Naive thymus-derived CD4-positive, alpha-beta T cell (primary cell): Measurements from ENCODE around the gene TRIM38. TPM values are rescaled to one million over a fixed set of nuclear protein-coding genes. Genes with fewer than 3 reads are reported as not detected.
"Not testable (repeated sequence)": the region's sequence is repeated elsewhere in the genome, so short reads cannot be mapped to it uniquely, and the experiment has no call there.

Source experiments
- ATAC-seq: fragments of 150-1000 bp; cut with Tn5 transposase; 2 replicates; pipeline ENCODE4 v1.10.0; 2021; ENCODE audit warnings: mild to moderate bottlenecking, moderate library complexity
- CTCF ChIA-PET: fragments of 350-600 bp; sonication (Branson Sonifier 250); formaldehyde crosslinking; loops from one replicate; lab custom pipeline; 2021; ENCODE audit warnings: antibody characterized with exemption; lab: Charles Lee
- POLR2A ChIA-PET: fragments of 350-600 bp; sonication (Branson Sonifier 250); formaldehyde crosslinking; loops from one replicate; lab custom pipeline; 2021; ENCODE audit warnings: antibody characterized with exemption, inconsistent platforms; lab: Charles Lee
- DNase-seq, 9 donors: peaks; one replicate each; pipeline versions ENCODE4 v3.0.0 to v3.0.0-alpha.2; 2020 to 2022; ENCODE audit warnings: mixed read lengths in 1 of 9
- H3K27ac ChIP-seq: one replicate; pipeline ENCODE4 v1.7.0; 2013; ENCODE audit warnings: mild to moderate bottlenecking, low read depth, low read length, moderate library complexity
- H3K27me3 ChIP-seq, 2 donors: one replicate each; pipeline ENCODE4 v1.7.0; 2013; ENCODE audit warnings: low read length in 2 of 2, mild to moderate bottlenecking in 2 of 2, moderate library complexity in 2 of 2; ENCODE audit not compliant: control insufficient read depth in 2 of 2, insufficient read depth in 2 of 2
- H3K36me3 ChIP-seq, 3 experiments: 1 replicate in 2 of 3; 2 replicates in 1 of 3; pipeline ENCODE4 v1.7.0; 2013; ENCODE audit warnings: low read length in 3 of 3, mild to moderate bottlenecking in 3 of 3, moderate library complexity in 1 of 3; ENCODE audit not compliant: insufficient read depth in 3 of 3, control insufficient read depth in 2 of 3
- H3K4me1 ChIP-seq, 2 donors: one replicate each; pipeline ENCODE4 v1.7.0; 2013; ENCODE audit warnings: low read length in 2 of 2, mild to moderate bottlenecking in 2 of 2, moderate library complexity in 1 of 2; ENCODE audit not compliant: control insufficient read depth in 2 of 2, insufficient read depth in 2 of 2
- H3K4me3 ChIP-seq: 2 replicates; pipeline ENCODE4 v1.7.0; 2013; ENCODE audit warnings: mild to moderate bottlenecking, low read length
- H3K9me3 ChIP-seq, 3 experiments: 1 replicate in 2 of 3; 2 replicates in 1 of 3; pipeline ENCODE4 v1.7.0; 2013; ENCODE audit warnings: low read length in 3 of 3; ENCODE audit not compliant: control insufficient read depth in 2 of 3
- H3K27ac Mint-ChIP-seq, 9 donors: one replicate each; pipeline ENCODE4 v1.8.0; 2020 to 2022; ENCODE audit warnings: mixed read lengths in 9 of 9, mild to moderate bottlenecking in 8 of 9, moderate library complexity in 5 of 9, inconsistent platforms in 2 of 9
- H3K27me3 Mint-ChIP-seq, 5 donors: one replicate each; pipeline ENCODE4 v1.8.0; 2021 to 2022; ENCODE audit warnings: mixed read lengths in 5 of 5, mild to moderate bottlenecking in 1 of 5
- H3K36me3 Mint-ChIP-seq, 5 donors: one replicate each; pipeline ENCODE4 v1.8.0; 2020 to 2022; ENCODE audit warnings: mixed read lengths in 5 of 5, mild to moderate bottlenecking in 3 of 5, inconsistent platforms in 1 of 5
- H3K4me1 Mint-ChIP-seq, 7 donors: one replicate each; pipeline ENCODE4 v1.8.0; 2020 to 2022; ENCODE audit warnings: mixed read lengths in 7 of 7, mild to moderate bottlenecking in 3 of 7, inconsistent platforms in 1 of 7
- H3K4me3 Mint-ChIP-seq, 10 donors: one replicate each; pipeline ENCODE4 v1.8.0; 2020 to 2022; ENCODE audit warnings: mild to moderate bottlenecking in 10 of 10, mixed read lengths in 10 of 10, moderate library complexity in 6 of 10, inconsistent platforms in 2 of 10
- H3K9me3 Mint-ChIP-seq, 11 donors: one replicate each; pipeline ENCODE4 v1.8.0; 2020 to 2022; ENCODE audit warnings: mixed read lengths in 11 of 11, mild to moderate bottlenecking in 4 of 11, inconsistent platforms in 1 of 11, moderate library complexity in 1 of 11
- intact Hi-C, 2 donors: fragments of 100-400 bp; cut with micrococcal nuclease; formaldehyde crosslinking; loops; one replicate each; pipeline ENCODE4 v1.15.1; 2023
- polyA plus RNA-seq, 2 donors: library from polyadenylated mRNA; unstranded; fragments of 300-500 nt; fragmentation: Illumina TruSeq; gene quantifications; one replicate each; pipeline ENCODE4 v1.2.3, GENCODE V29; 2021
- total RNA-seq, 6 experiments: library from RNA in 5 of 6; stranded (reverse) in 5 of 6; gene quantifications; 1 replicate in 5 of 6; 2 replicates in 1 of 6; pipeline ENCODE4 v1.2.3 and lab custom pipeline; 2021 to 2026

The TRIM38 gene
- total and polyA plus RNA-seq, 7 experiments from 2014 or later, result 4.4 to 32.8 (median 24.5) TPM

- peaks cover 0 to 16% (median 0%) of the 10 kb centered on the region in 7 donors for H3K4me1 Mint-ChIP-seq
- peaks cover 0 to 3% (median 0%) of the 10 kb centered on the region in 11 donors for H3K9me3 Mint-ChIP-seq
- H3K27ac Mint-ChIP-seq, result no peak overlapping the region
- Histone ChIP-seq H3K9me3 (no peaks in the 10 kb centered on the region), H3K4me1 (no peaks in the 10 kb centered on the region), H3K27me3 (no peaks in the 10 kb centered on the region), H3K4me3 (no peak overlapping the region), H3K36me3 (no peaks in the 10 kb centered on the region), H3K27ac (no peak overlapping the region)
- intact Hi-C loops, result no loop called here
- ChIA-PET POLR2A (no interaction called here), CTCF (no interaction called here)
- H3K4me3 Mint-ChIP-seq, result no peak overlapping the region
- ATAC-seq (no peak), DNase-seq (no peak)
- peaks cover 0 to 10% (median 0%) of the 10 kb centered on the region in 5 donors for H3K27me3 Mint-ChIP-seq
- H3K36me3 Mint-ChIP-seq, result no peaks in the 10 kb centered on the region
These were observed 33.9 kb upstream of the TRIM38 start for GRCh38 chr6:25928562-25929324.

GRCh38 chr6:25929785-25930184, 32.8 kb upstream of the TRIM38 start:
- peaks cover 0 to 16% (median 0%) of the 10 kb centered on the region in 7 donors for H3K4me1 Mint-ChIP-seq
- POLR2A ChIA-PET, H3K27me3 Mint-ChIP-seq, H3K27me3 ChIP-seq, H3K27ac ChIP-seq, DNase-seq, H3K9me3 Mint-ChIP-seq, intact Hi-C loops, H3K27ac Mint-ChIP-seq, H3K4me3 Mint-ChIP-seq, H3K9me3 ChIP-seq, ATAC-seq, CTCF ChIA-PET, H3K4me1 ChIP-seq, H3K4me3 ChIP-seq, H3K36me3 ChIP-seq, H3K36me3 Mint-ChIP-seq: not testable (repeated sequence)

GRCh38 chr6:25930532-25931410, 31.8 kb upstream of the TRIM38 start, which contains the start of gene SLC17A2:
TSS of gene SLC17A2 (minus strand) at chr6:25930691. CDS start at chr6:25925796, 4,895 bp downstream.
- H3K27ac ChIP-seq, result no peak within 1 kb of the TSS
- no peaks in the 10 kb centered on the region for H3K4me1 ChIP-seq
- Mint-ChIP-seq H3K4me3 (no peak within 1 kb of the TSS), H3K27ac (no peak within 1 kb of the TSS), H3K36me3 (no peaks in the 10 kb centered on the region), H3K4me1 (peaks cover 0 to 16% (median 0%) of the 10 kb centered on the region in 7 donors), H3K27me3 (peaks cover 0 to 10% (median 4%) of the 10 kb centered on the region in 5 donors), H3K9me3 (peaks cover 0 to 3% (median 0%) of the 10 kb centered on the region in 11 donors)
- ATAC-seq (no peak), DNase-seq (no peak)
- H3K9me3 ChIP-seq, result no peaks in the 10 kb centered on the region
- ChIA-PET POLR2A (interaction anchor here (0.6 to 1.2 kb wide), 2 partner anchors 14 to 96 kb away, joined by 3 to 4 read pairs; no protein-coding TSS in a partner anchor), CTCF (no interaction called here)
- intact Hi-C loops, result no loop called here
- H3K36me3 ChIP-seq, result no peaks in the 10 kb centered on the region
- H3K4me3 ChIP-seq, result no peak within 1 kb of the TSS
- H3K27me3 ChIP-seq, result no peaks in the 10 kb centered on the region

- peaks cover 0 to 3% (median 0%) of the 10 kb centered on the region in 11 donors for H3K9me3 Mint-ChIP-seq
- intact Hi-C loops, result no loop called here
- H3K36me3 Mint-ChIP-seq, result no peaks in the 10 kb centered on the region
- ATAC-seq, result no peak
- no peaks in the 10 kb centered on the region for H3K4me1 ChIP-seq
- no peak overlapping the region for H3K4me3 ChIP-seq
- DNase-seq, result no peak
- H3K4me3 Mint-ChIP-seq, result no peak overlapping the region
- H3K4me1 Mint-ChIP-seq, result peaks cover 0 to 13% (median 0%) of the 10 kb centered on the region in 7 donors
- H3K27ac Mint-ChIP-seq, result no peak overlapping the region
- H3K36me3 ChIP-seq, result no peaks in the 10 kb centered on the region
- peaks cover 0 to 10% (median 4%) of the 10 kb centered on the region in 5 donors for H3K27me3 Mint-ChIP-seq
- ChIA-PET CTCF (no interaction called here), POLR2A (interaction anchor here (0.6 to 1.2 kb wide), 2 partner anchors 14 to 97 kb away, joined by 3 to 4 read pairs; no protein-coding TSS in a partner anchor)
- H3K27me3 ChIP-seq, result no peaks in the 10 kb centered on the region
- H3K27ac ChIP-seq, result no peak overlapping the region
- no peaks in the 10 kb centered on the region for H3K9me3 ChIP-seq
These were observed 31.2 kb upstream of the TRIM38 start for GRCh38 chr6:25931411-25931709.

GRCh38 chr6:25934156-25934555, 28.4 kb upstream of the TRIM38 start:
- intact Hi-C loops, result no loop called here
- Mint-ChIP-seq H3K27ac (no peak overlapping the region), H3K9me3 (peaks cover 0 to 3% (median 0%) of the 10 kb centered on the region in 11 donors), H3K4me3 (no peak overlapping the region), H3K27me3 (peaks cover 0 to 10% (median 4%) of the 10 kb centered on the region in 5 donors), H3K4me1 (peaks cover 0 to 1% (median 0%) of the 10 kb centered on the region in 7 donors), H3K36me3 (no peaks in the 10 kb centered on the region)
- Histone ChIP-seq H3K27me3 (no peaks in the 10 kb centered on the region), H3K9me3 (no peaks in the 10 kb centered on the region), H3K36me3 (no peaks in the 10 kb centered on the region), H3K27ac (no peak overlapping the region), H3K4me3 (no peak overlapping the region), H3K4me1 (no peaks in the 10 kb centered on the region)
- ATAC-seq (no peak), DNase-seq (no peak)
- ChIA-PET POLR2A (no interaction called here), CTCF (no interaction called here)

- H3K4me1 ChIP-seq, result no peaks in the 10 kb centered on the region
- intact Hi-C loops, result no loop called here
- H3K27ac Mint-ChIP-seq, result no peak overlapping the region
These were observed 27.8 kb upstream of the TRIM38 start for GRCh38 chr6:25934735-25935313.

More at GRCh38 chr6:25934735-25935313, 27.8 kb upstream of the TRIM38 start:
- no peak overlapping the region for H3K4me3 Mint-ChIP-seq
- peaks cover 0 to 3% (median 0%) of the 10 kb centered on the region in 11 donors for H3K9me3 Mint-ChIP-seq
- H3K4me1 Mint-ChIP-seq, result no peaks in the 10 kb centered on the region
- Histone ChIP-seq H3K27ac (no peak overlapping the region), H3K4me3 (no peak overlapping the region), H3K27me3 (no peaks in the 10 kb centered on the region), H3K36me3 (no peaks in the 10 kb centered on the region), H3K9me3 (no peaks in the 10 kb centered on the region)
- H3K27me3 Mint-ChIP-seq, result peaks cover 0 to 10% (median 4%) of the 10 kb centered on the region in 5 donors
- ChIA-PET POLR2A (interaction anchor here (0.9 kb wide), 1 partner anchor 36 kb away, joined by 4 read pairs; no protein-coding TSS in a partner anchor), CTCF (no interaction called here)
- no peaks in the 10 kb centered on the region for H3K36me3 Mint-ChIP-seq
- ATAC-seq (no peak), DNase-seq (no peak)
